B cell (primary cell): Measurements from ENCODE around the gene NUP42. TPM values are rescaled to one million over a fixed set of nuclear protein-coding genes. Genes with fewer than 3 reads are reported as not detected.

Experiments
- ATAC-seq: fragments of 200-7000 bp; cut with Tn5 transposase; one replicate; pipeline ENCODE4 v1.10.0; 2021; ENCODE audit warnings: low read depth, mild to moderate bottlenecking, moderate number of reproducible peaks, moderate library complexity
- CTCF ChIA-PET: fragments of 350-600 bp; sonication (Branson Sonifier 250); formaldehyde crosslinking; loops from one replicate; lab custom pipeline; 2021; ENCODE audit warnings: antibody characterized with exemption, inconsistent platforms; lab: Charles Lee
- POLR2A ChIA-PET: fragments of 350-600 bp; sonication (Branson Sonifier 250); formaldehyde crosslinking; loops from one replicate; lab custom pipeline; 2021; ENCODE audit warnings: antibody characterized with exemption; lab: Charles Lee
- DNase-seq: peaks from one replicate; pipeline ENCODE4 v3.0.0; 2013
- H2AFZ ChIP-seq: 2 replicates; pipeline ENCODE4 v1.6.1; 2012; ENCODE audit warnings: mild to moderate bottlenecking, low read depth, low read length; ENCODE audit not compliant: insufficient read depth, poor library complexity, severe bottlenecking
- H3K27ac ChIP-seq, 2 donors: 1 replicate in 1 of 2; 2 replicates in 1 of 2; pipeline ENCODE4 v1.5.1; 2012 to 2013; ENCODE audit warnings: low read length in 2 of 2, mild to moderate bottlenecking in 2 of 2, moderate library complexity in 1 of 2
- H3K27me3 ChIP-seq, 4 experiments: fragments of 200-600 bp in 1 of 4; sonication (generic) in 1 of 4; replicated peaks in 1 of 4; 1 replicate in 2 of 4; 2 replicates in 2 of 4; pipeline versions ENCODE4 v1.6.1 to v1.7.0; 2013 to 2016; ENCODE audit warnings: low read length in 3 of 4, mild to moderate bottlenecking in 2 of 4, mixed read lengths in 1 of 4, moderate library complexity in 1 of 4; ENCODE audit not compliant: insufficient read depth in 4 of 4, control insufficient read depth in 3 of 4; ENCODE audit errors: control extremely low read depth in 1 of 4
- H3K36me3 ChIP-seq, 2 experiments: replicated peaks in 1 of 2; 1 replicate in 1 of 2; 2 replicates in 1 of 2; pipeline versions ENCODE4 v1.6.1 to v1.7.1; 2013; ENCODE audit warnings: low read length in 1 of 2; ENCODE audit not compliant: insufficient read depth in 2 of 2, control insufficient read depth in 1 of 2; ENCODE audit errors: control extremely low read depth in 1 of 2, extremely low read depth in 1 of 2
- H3K4me1 ChIP-seq, 2 donors: fragments of 200-600 bp in 1 of 2; sonication (generic) in 1 of 2; 1 replicate in 1 of 2; 2 replicates in 1 of 2; pipeline versions ENCODE4 v1.5.1 to v1.6.1; 2013 to 2017; ENCODE audit warnings: low read length in 2 of 2; ENCODE audit not compliant: control insufficient read depth in 2 of 2, insufficient read depth in 2 of 2
- H3K4me2 ChIP-seq: replicated peaks from 2 replicates; pipeline ENCODE3; 2012; ENCODE audit warnings: mild to moderate bottlenecking, low read depth, low read length; ENCODE audit not compliant: poor library complexity, severe bottlenecking
- H3K4me3 ChIP-seq, 5 experiments: fragments of 200-600 bp in 1 of 5; sonication (generic) in 1 of 5; 1 replicate in 3 of 5; 2 replicates in 2 of 5; pipeline versions ENCODE4 v1.5.1 to v1.7.0; 2011 to 2016; ENCODE audit warnings: low read length in 4 of 5, mild to moderate bottlenecking in 4 of 5, low read depth in 2 of 5, control low read depth in 1 of 5, moderate library complexity in 1 of 5; ENCODE audit not compliant: insufficient read depth in 1 of 5; ENCODE audit errors: control extremely low read depth in 1 of 5, extremely low read depth in 1 of 5
- H3K79me2 ChIP-seq: fragments of 200-600 bp; sonication (generic); one replicate; pipeline ENCODE4 v1.6.0; 2016; ENCODE audit warnings: low read length; ENCODE audit not compliant: control insufficient read depth, insufficient read depth
- H3K9ac ChIP-seq: fragments of 200-600 bp; sonication (generic); 2 replicates; pipeline ENCODE4 v1.6.1; 2017; ENCODE audit warnings: mild to moderate bottlenecking, low read length, moderate library complexity
- H3K9me3 ChIP-seq, 3 donors: one replicate each; pipeline versions ENCODE4 v1.6.1 to v1.7.1; 2013; ENCODE audit warnings: low read length in 2 of 3; ENCODE audit not compliant: control insufficient read depth in 2 of 3, insufficient read depth in 1 of 3; ENCODE audit errors: control extremely low read depth in 1 of 3
- H4K20me1 ChIP-seq: 2 replicates; pipeline ENCODE4 v1.6.0; 2012; ENCODE audit warnings: mild to moderate bottlenecking, low read length; ENCODE audit not compliant: insufficient read depth, control insufficient read depth, poor library complexity, severe bottlenecking
- H3K27ac Mint-ChIP-seq: one replicate; pipeline ENCODE4 v1.8.0; 2021; ENCODE audit warnings: mixed read lengths
- H3K27me3 Mint-ChIP-seq: one replicate; pipeline ENCODE4 v1.8.0; 2021; ENCODE audit warnings: mixed read lengths
- H3K4me1 Mint-ChIP-seq: one replicate; pipeline ENCODE4 v1.8.0; 2021; ENCODE audit warnings: mixed read lengths
- H3K4me3 Mint-ChIP-seq: one replicate; pipeline ENCODE4 v1.8.0; 2021; ENCODE audit warnings: mixed read lengths
- H3K9me3 Mint-ChIP-seq: one replicate; pipeline ENCODE4 v1.8.0; 2022; ENCODE audit warnings: mixed read lengths; ENCODE audit not compliant: insufficient read depth
- EZH2 ChIP-seq: IDR thresholded peaks from 2 replicates; pipeline ENCODE4 v1.6.1; 2012; ENCODE audit warnings: borderline replicate concordance, low read depth, mild to moderate bottlenecking, moderate library complexity, low read length; ENCODE audit not compliant: insufficient read depth, poor library complexity, severe bottlenecking
- WGBS: methylation state at CpG from one replicate; pipeline ENCODE4 v1.1.5; 2013; ENCODE audit warnings: missing lambda C conversion rate; ENCODE audit not compliant: insufficient coverage; 5-methylcytosine and 5-hydroxymethylcytosine counted together
- intact Hi-C: fragments of 100-400 bp; cut with micrococcal nuclease; formaldehyde crosslinking; loops from one replicate; pipeline ENCODE4 v1.10.0; 2022
- polyA plus RNA-seq: library from polyadenylated mRNA; depleted of rRNA; stranded (reverse); fragments of >200 nt; gene quantifications from 2 replicates; pipeline ENCODE4 v1.2.3, GENCODE V29; 2012
- total RNA-seq, 2 donors: library from RNA; stranded (reverse); fragments of 120-200 nt in 1 of 2; gene quantifications; 1 replicate in 1 of 2; 2 replicates in 1 of 2; pipeline versions ENCODE4 v1.2.3 to v1.2.4, GENCODE V29; 2013 to 2022
- TF ChIP-seq, protein P1 (sequence below): fragments of 200-600 bp; IDR thresholded peaks from one replicate; pipeline ENCODE4 v1.8.0; 2022; ENCODE audit warnings: antibody characterized with exemption, mild to moderate bottlenecking

The NUP42 gene
- total and polyA plus RNA-seq, 2 donors (not counting 1 experiment from before 2014, with no cell fraction given), result 38.1 to 49.2 TPM

DNA sequence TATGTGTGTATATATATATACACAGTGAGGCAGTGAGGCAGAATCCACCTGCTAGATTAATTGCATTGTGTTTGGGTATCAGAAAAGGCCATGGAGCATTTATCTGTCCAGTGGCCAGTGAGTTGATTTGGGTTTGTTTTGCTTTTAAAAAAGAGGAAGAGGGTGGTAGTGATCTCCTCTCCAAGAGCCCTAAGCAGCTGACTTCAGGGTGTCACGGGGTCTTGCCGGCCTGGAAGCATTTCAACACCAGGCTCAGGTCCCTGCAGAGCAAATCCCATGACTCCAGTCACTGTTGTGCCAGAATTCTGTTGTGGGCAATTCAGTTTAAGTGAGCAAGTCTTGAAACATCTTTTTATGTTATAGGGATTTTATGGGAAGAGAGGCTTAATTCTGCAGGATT lies 34.2 kb downstream of the NUP42 start:
- no peak overlapping the region for H3K9ac ChIP-seq
- H3K27me3 Mint-ChIP-seq, result peaks cover 33% of the 10 kb centered on the region
- POLR2A ChIA-PET, result no interaction called here
- H3K4me1 Mint-ChIP-seq, result no peaks in the 10 kb centered on the region
- no peak overlapping the region for H3K27ac ChIP-seq
- no peak overlapping the region for H3K4me2 ChIP-seq
- intact Hi-C loops, result no loop called here
- DNase-seq, result no peak
- no peaks in the 10 kb centered on the region for H3K9me3 Mint-ChIP-seq
- no peak for TF ChIP-seq EZH2
- TF ChIP-seq, protein P1, sequence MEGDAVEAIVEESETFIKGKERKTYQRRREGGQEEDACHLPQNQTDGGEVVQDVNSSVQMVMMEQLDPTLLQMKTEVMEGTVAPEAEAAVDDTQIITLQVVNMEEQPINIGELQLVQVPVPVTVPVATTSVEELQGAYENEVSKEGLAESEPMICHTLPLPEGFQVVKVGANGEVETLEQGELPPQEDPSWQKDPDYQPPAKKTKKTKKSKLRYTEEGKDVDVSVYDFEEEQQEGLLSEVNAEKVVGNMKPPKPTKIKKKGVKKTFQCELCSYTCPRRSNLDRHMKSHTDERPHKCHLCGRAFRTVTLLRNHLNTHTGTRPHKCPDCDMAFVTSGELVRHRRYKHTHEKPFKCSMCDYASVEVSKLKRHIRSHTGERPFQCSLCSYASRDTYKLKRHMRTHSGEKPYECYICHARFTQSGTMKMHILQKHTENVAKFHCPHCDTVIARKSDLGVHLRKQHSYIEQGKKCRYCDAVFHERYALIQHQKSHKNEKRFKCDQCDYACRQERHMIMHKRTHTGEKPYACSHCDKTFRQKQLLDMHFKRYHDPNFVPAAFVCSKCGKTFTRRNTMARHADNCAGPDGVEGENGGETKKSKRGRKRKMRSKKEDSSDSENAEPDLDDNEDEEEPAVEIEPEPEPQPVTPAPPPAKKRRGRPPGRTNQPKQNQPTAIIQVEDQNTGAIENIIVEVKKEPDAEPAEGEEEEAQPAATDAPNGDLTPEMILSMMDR, result no peak
- no peaks in the 10 kb centered on the region for H3K36me3 ChIP-seq
- no peaks in the 10 kb centered on the region for H3K9me3 ChIP-seq
- no peaks in the 10 kb centered on the region for H3K4me1 ChIP-seq
- no peak for ATAC-seq
- H3K4me3 Mint-ChIP-seq, result no peak overlapping the region
- no peaks in the 10 kb centered on the region for H3K27me3 ChIP-seq
- WGBS, result 8% methylated on average over 2 of the region's 2 CpGs
- CTCF ChIA-PET, result no interaction called here
- H3K4me3 ChIP-seq, result no peak overlapping the region
- H4K20me1 ChIP-seq, result no peaks in the 10 kb centered on the region
- H3K27ac Mint-ChIP-seq, result no peak overlapping the region
- no peak overlapping the region for H2AFZ ChIP-seq
- H3K79me2 ChIP-seq, result no peaks in the 10 kb centered on the region

DNA sequence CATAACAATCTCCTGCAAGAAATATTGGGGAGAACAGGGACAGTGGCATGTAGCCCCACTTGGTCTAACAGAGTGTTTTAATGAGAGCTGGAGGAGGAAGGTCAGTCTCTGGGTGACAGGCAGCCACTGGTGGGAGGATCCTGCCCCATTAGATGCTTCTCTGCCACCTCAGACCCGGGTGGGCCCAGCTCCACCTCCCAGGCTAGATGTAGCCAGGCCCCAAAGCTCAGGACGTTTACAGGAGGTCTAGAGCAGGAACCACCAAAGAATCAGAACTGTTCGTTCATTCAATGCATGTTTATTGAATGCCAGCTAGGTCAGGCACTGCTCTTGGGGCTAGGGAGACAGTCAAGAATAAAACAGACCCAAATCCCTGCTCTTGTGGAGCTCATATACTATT lies 36.3 kb downstream of the NUP42 start:
- no peak for ATAC-seq
- no peak overlapping the region for H3K27ac Mint-ChIP-seq

More for the DNA sequence above, 36.3 kb downstream of the NUP42 start:
- POLR2A ChIA-PET, result no interaction called here
- Mint-ChIP-seq H3K9me3 (no peaks in the 10 kb centered on the region), H3K4me1 (no peaks in the 10 kb centered on the region), H3K4me3 (no peak overlapping the region), H3K27me3 (peaks cover 26% of the 10 kb centered on the region)
- Histone ChIP-seq H3K4me1 (no peaks in the 10 kb centered on the region), H3K79me2 (no peaks in the 10 kb centered on the region), H3K9me3 (no peaks in the 10 kb centered on the region), H4K20me1 (no peaks in the 10 kb centered on the region), H3K9ac (no peak overlapping the region), H3K4me3 (no peak overlapping the region), H3K36me3 (no peaks in the 10 kb centered on the region), H3K4me2 (no peak overlapping the region), H3K27ac (no peak overlapping the region), H3K27me3 (no peaks in the 10 kb centered on the region), H2AFZ (no peak overlapping the region)
- no peak for TF ChIP-seq EZH2
- TF ChIP-seq, protein P1, result no peak
- WGBS, result 57% methylated on average over 2 of the region's 3 CpGs
- CTCF ChIA-PET, result no interaction called here
- no peak for DNase-seq
- intact Hi-C loops, result no loop called here
